Muscle layer of duodenum (tissue), 2 donors: ENCODE measurements around the gene C14orf132.
"Not testable (repeated sequence)": the region's sequence is repeated elsewhere in the genome, so short reads cannot be mapped to it uniquely, and the experiment has no call there.

Experiments used
- H3K27ac ChIP-seq: one replicate; pipeline ENCODE4 v1.7.0; 2013; ENCODE audit warnings: mild to moderate bottlenecking, low read length
- H3K27me3 ChIP-seq: one replicate; pipeline ENCODE4 v1.7.0; 2013; ENCODE audit warnings: low read depth, mild to moderate bottlenecking, control low read depth, low read length
- H3K36me3 ChIP-seq, 2 donors: one replicate each; pipeline ENCODE4 v1.7.0; 2013; ENCODE audit warnings: low read length in 2 of 2, control low read depth in 1 of 2, mild to moderate bottlenecking in 1 of 2; ENCODE audit not compliant: insufficient read depth in 2 of 2, control insufficient read depth in 1 of 2
- H3K4me1 ChIP-seq, 2 donors: one replicate each; pipeline ENCODE4 v1.7.0; 2013; ENCODE audit warnings: low read length in 2 of 2, mild to moderate bottlenecking in 2 of 2, control low read depth in 1 of 2, moderate library complexity in 1 of 2; ENCODE audit not compliant: insufficient read depth in 2 of 2, control insufficient read depth in 1 of 2
- H3K4me3 ChIP-seq, 2 donors: one replicate each; pipeline ENCODE4 v1.7.0; 2013; ENCODE audit warnings: low read length in 2 of 2, low read depth in 1 of 2, mild to moderate bottlenecking in 1 of 2
- H3K9me3 ChIP-seq, 2 donors: one replicate each; pipeline ENCODE4 v1.7.0; 2013; ENCODE audit warnings: low read length in 2 of 2, control low read depth in 1 of 2, mild to moderate bottlenecking in 1 of 2; ENCODE audit not compliant: control insufficient read depth in 1 of 2
- donor health status: healthy.

C14orf132 gene

GRCh38 chr14:96064866-96065265, 25.7 kb downstream of the C14orf132 start:
- no peaks in the 10 kb centered on the region for H3K36me3 ChIP-seq
- no peaks in the 10 kb centered on the region for H3K9me3 ChIP-seq
- no peaks in the 10 kb centered on the region for H3K27me3 ChIP-seq
- peaks cover 0 to 15% of the 10 kb centered on the region in 2 donors for H3K4me1 ChIP-seq
- H3K27ac ChIP-seq, result no peak overlapping the region
- H3K4me3 ChIP-seq, result no peak overlapping the region

GRCh38 chr14:96065661-96066459, 26.7 kb downstream of the C14orf132 start:
- no peaks in the 10 kb centered on the region for H3K9me3 ChIP-seq
- no peaks in the 10 kb centered on the region for H3K36me3 ChIP-seq
- no peak overlapping the region for H3K27ac ChIP-seq
- no peaks in the 10 kb centered on the region for H3K27me3 ChIP-seq
- peaks cover 0 to 10% of the 10 kb centered on the region in 2 donors for H3K4me1 ChIP-seq
- H3K4me3 ChIP-seq, result no peak overlapping the region

GRCh38 chr14:96066976-96067375, 27.8 kb downstream of the C14orf132 start:
- no peaks in the 10 kb centered on the region for H3K9me3 ChIP-seq
- no peak overlapping the region for H3K4me3 ChIP-seq
- H3K4me1 ChIP-seq, result peaks cover 0 to 5% of the 10 kb centered on the region in 2 donors
- H3K27ac ChIP-seq, result no peak overlapping the region
- H3K27me3 ChIP-seq, result no peaks in the 10 kb centered on the region
- H3K36me3 ChIP-seq, result no peaks in the 10 kb centered on the region

- H3K27me3 ChIP-seq, result no peaks in the 10 kb centered on the region
- H3K4me3 ChIP-seq, result no peak overlapping the region
- H3K9me3 ChIP-seq, result no peaks in the 10 kb centered on the region
- H3K4me1 ChIP-seq, result peaks cover 0 to 5% of the 10 kb centered on the region in 2 donors
- no peaks in the 10 kb centered on the region for H3K36me3 ChIP-seq
- no peak overlapping the region for H3K27ac ChIP-seq
Measured at GRCh38 chr14:96067985-96068930, 29.1 kb downstream of the C14orf132 start.

- Histone ChIP-seq H3K4me3 (no peak overlapping the region), H3K27me3 (no peaks in the 10 kb centered on the region), H3K36me3 (no peaks in the 10 kb centered on the region), H3K9me3 (no peaks in the 10 kb centered on the region), H3K27ac (no peak overlapping the region), H3K4me1 (peaks cover 0 to 5% of the 10 kb centered on the region in 2 donors)
Measured at GRCh38 chr14:96069421-96069820, 30.3 kb downstream of the C14orf132 start.

GRCh38 chr14:96071561-96071960, 32.4 kb downstream of the C14orf132 start:
- Histone ChIP-seq H3K4me1 (no peaks in the 10 kb centered on the region), H3K27ac (no peak overlapping the region), H3K27me3 (no peaks in the 10 kb centered on the region), H3K9me3 (no peaks in the 10 kb centered on the region), H3K36me3 (no peaks in the 10 kb centered on the region), H3K4me3 (no peak overlapping the region)

- Histone ChIP-seq H3K27me3 (no peaks in the 10 kb centered on the region), H3K9me3 (no peaks in the 10 kb centered on the region), H3K27ac (no peak overlapping the region), H3K4me1 (no peaks in the 10 kb centered on the region), H3K36me3 (no peaks in the 10 kb centered on the region), H3K4me3 (no peak overlapping the region)
Measured at GRCh38 chr14:96072076-96072475, 32.9 kb downstream of the C14orf132 start.

GRCh38 chr14:96072746-96073145, 33.6 kb downstream of the C14orf132 start:
- H3K9me3 ChIP-seq, result no peaks in the 10 kb centered on the region
- no peaks in the 10 kb centered on the region for H3K4me1 ChIP-seq
- H3K36me3 ChIP-seq, result no peaks in the 10 kb centered on the region
- H3K4me3 ChIP-seq, result no peak overlapping the region
- no peak overlapping the region for H3K27ac ChIP-seq
- no peaks in the 10 kb centered on the region for H3K27me3 ChIP-seq

GRCh38 chr14:96073260-96074039, 34.3 kb downstream of the C14orf132 start:
- H3K4me3 ChIP-seq, H3K27ac ChIP-seq, H3K36me3 ChIP-seq, H3K27me3 ChIP-seq, H3K9me3 ChIP-seq, H3K4me1 ChIP-seq: not testable (repeated sequence)

GRCh38 chr14:96077983-96078624, 38.9 kb downstream of the C14orf132 start:
- Histone ChIP-seq H3K4me1 (no peaks in the 10 kb centered on the region), H3K27ac (no peak overlapping the region), H3K36me3 (no peaks in the 10 kb centered on the region), H3K9me3 (no peaks in the 10 kb centered on the region), H3K4me3 (no peak overlapping the region), H3K27me3 (no peaks in the 10 kb centered on the region)
